BJ (cell line): ENCODE results near the gene PNKP. TPM values are rescaled to one million over a fixed set of nuclear protein-coding genes. Genes with fewer than 3 reads are reported as not detected.
"Not testable (repeated sequence)": the region's sequence is repeated elsewhere in the genome, so short reads cannot be mapped to it uniquely, and the experiment has no call there.

Source experiments
- CTCF ChIA-PET: fragments of 350-600 bp; formaldehyde crosslinking; extraction: SDS; loops from one replicate; lab custom pipeline; 2021; ENCODE audit warnings: antibody characterized with exemption, inconsistent platforms; lab: Yijun Ruan, JAX
- POLR2A ChIA-PET: fragments of 300-600 bp; sonication (Branson Sonifier 250); formaldehyde crosslinking; extraction: SDS; loops from one replicate; lab custom pipeline; 2021; ENCODE audit warnings: antibody characterized with exemption; lab: Charles Lee
- DNase-seq: peaks from one replicate; pipeline ENCODE4 v3.0.0-alpha.2; 2011; ENCODE audit warnings: low read depth
- H3K27me3 ChIP-seq: 2 replicates; pipeline ENCODE4 v1.6.0; 2011; ENCODE audit warnings: low read length; ENCODE audit not compliant: control insufficient read depth, insufficient read depth
- H3K36me3 ChIP-seq: 2 replicates; pipeline ENCODE4 v1.5.1; 2011; ENCODE audit warnings: low read length; ENCODE audit not compliant: control insufficient read depth, insufficient read depth
- H3K4me3 ChIP-seq: 2 replicates; pipeline ENCODE4 v1.5.1; 2011; ENCODE audit warnings: low read depth, mild to moderate bottlenecking, control low read depth, low read length
- polyA plus RNA-seq: library from polyadenylated mRNA; depleted of rRNA; stranded (reverse); fragments of >200 nt; gene quantifications from 2 replicates; pipeline ENCODE4 v1.2.3, GENCODE V29; 2011
- TF ChIP-seq, protein P1 (sequence below): IDR thresholded peaks from 2 replicates; pipeline ENCODE4 v1.5.1; 2011; ENCODE audit warnings: low read depth, mild to moderate bottlenecking, control low read depth, inconsistent platforms, low read length, moderate library complexity; ENCODE audit not compliant: insufficient read depth

Gene PNKP
- polyA plus RNA-seq, 1 experiment: 28.9 TPM

- ChIA-PET POLR2A (no interaction called here), CTCF (interaction anchor here (0.6 to 0.7 kb wide), 2 partner anchors 26 to 963 kb away, joined by 3 read pairs; no protein-coding TSS in a partner anchor)
- Histone ChIP-seq H3K36me3 (peaks cover 16% of the 10 kb centered on the region), H3K4me3 (no peak overlapping the region), H3K27me3 (no peaks in the 10 kb centered on the region)
- TF ChIP-seq, protein P1, sequence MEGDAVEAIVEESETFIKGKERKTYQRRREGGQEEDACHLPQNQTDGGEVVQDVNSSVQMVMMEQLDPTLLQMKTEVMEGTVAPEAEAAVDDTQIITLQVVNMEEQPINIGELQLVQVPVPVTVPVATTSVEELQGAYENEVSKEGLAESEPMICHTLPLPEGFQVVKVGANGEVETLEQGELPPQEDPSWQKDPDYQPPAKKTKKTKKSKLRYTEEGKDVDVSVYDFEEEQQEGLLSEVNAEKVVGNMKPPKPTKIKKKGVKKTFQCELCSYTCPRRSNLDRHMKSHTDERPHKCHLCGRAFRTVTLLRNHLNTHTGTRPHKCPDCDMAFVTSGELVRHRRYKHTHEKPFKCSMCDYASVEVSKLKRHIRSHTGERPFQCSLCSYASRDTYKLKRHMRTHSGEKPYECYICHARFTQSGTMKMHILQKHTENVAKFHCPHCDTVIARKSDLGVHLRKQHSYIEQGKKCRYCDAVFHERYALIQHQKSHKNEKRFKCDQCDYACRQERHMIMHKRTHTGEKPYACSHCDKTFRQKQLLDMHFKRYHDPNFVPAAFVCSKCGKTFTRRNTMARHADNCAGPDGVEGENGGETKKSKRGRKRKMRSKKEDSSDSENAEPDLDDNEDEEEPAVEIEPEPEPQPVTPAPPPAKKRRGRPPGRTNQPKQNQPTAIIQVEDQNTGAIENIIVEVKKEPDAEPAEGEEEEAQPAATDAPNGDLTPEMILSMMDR: no peak
- no peak for DNase-seq
Measured at GRCh38 chr19:49823472-49823871, 43.9 kb downstream of the PNKP start.

DNA sequence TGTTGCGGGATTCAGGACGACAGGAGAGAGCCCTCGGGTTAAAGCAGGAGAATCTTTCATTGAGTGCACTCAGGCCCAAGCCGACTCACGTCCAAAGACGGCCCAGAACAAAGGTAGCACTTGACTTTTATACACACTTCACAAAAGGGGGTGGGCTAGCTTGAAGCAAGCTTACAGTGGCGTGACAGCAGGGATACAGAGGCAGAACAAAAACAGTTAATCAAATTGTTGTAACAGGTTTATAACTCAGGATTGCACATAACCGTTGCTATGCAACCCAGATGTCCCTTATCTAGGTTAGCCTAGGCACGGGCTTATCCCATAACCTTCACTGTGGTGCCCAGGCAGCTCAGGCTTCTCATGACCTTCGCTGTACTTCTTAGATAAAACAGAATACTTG, 47.3 kb downstream of the PNKP start:
- DNase-seq: no peak
- H3K27me3 ChIP-seq: no peaks in the 10 kb centered on the region

GRCh38 chr19:49819452-49820115, 47.8 kb downstream of the PNKP start:
- peak overlapping the region; percentile 58 for H3K4me3 ChIP-seq
- CTCF ChIA-PET, H3K36me3 ChIP-seq, DNase-seq, POLR2A ChIA-PET, H3K27me3 ChIP-seq: not testable (repeated sequence)

More for the DNA sequence above, 47.3 kb downstream of the PNKP start:
- no peak overlapping the region for H3K4me3 ChIP-seq
- H3K36me3 ChIP-seq: peaks cover 10% of the 10 kb centered on the region
- ChIA-PET POLR2A (no interaction called here), CTCF (no interaction called here)
- TF ChIP-seq, protein P1: no peak

GRCh38 chr19:49818649-49819370, 48.6 kb downstream of the PNKP start:
- peaks cover 8% of the 10 kb centered on the region for H3K36me3 ChIP-seq
- no peak for DNase-seq
- ChIA-PET POLR2A (no interaction called here), CTCF (interaction anchor here (0.7 to 1.2 kb wide), 2 partner anchors 101 to 420 kb away, joined by 3 to 5 read pairs; no protein-coding TSS in a partner anchor)
- H3K27me3 ChIP-seq: no peaks in the 10 kb centered on the region
- H3K4me3 ChIP-seq: peak overlapping the region; percentile 58
- TF ChIP-seq, protein P1: no peak

- POLR2A ChIA-PET: interaction anchor here (0.6 kb wide), 1 partner anchor 47 kb away, joined by 3 read pairs; no protein-coding TSS in a partner anchor
- Histone ChIP-seq H3K27me3 (no peaks in the 10 kb centered on the region), H3K4me3 (peak within 1 kb of the TSS; percentile 58), H3K36me3 (peaks cover 4% of the 10 kb centered on the region)
- CTCF ChIA-PET: interaction anchor here (0.6 to 1.2 kb wide), 4 partner anchors 101 to 421 kb away, joined by 3 to 8 read pairs (median 4); no protein-coding TSS in a partner anchor
- TF ChIP-seq, protein P1: 0 out of 2 replicates have a peak, but pooled peaks have one; percentile 23
- DNase-seq: peak; percentile 46
Measured at GRCh38 chr19:49817964-49818648, 49.3 kb downstream of the PNKP start, which contains the start of gene MED25. Gene MED25, plus strand, starts transcription at chr19:49818289. Its CDS starts 53 bp downstream, at chr19:49818342.
